ENCODE results near the gene RIPK4. TPM values are rescaled to one million over a fixed set of nuclear protein-coding genes. Genes with fewer than 3 reads are reported as not detected.

The RIPK4 gene
- total RNA-seq, 1 experiment from 2014 or later: not detected

- in situ Hi-C loops (cut with HindIII; ENCODE audit: low sequenced_read_pairs): no loop called here
- DNase-seq (ENCODE audit: low spot score): no peak
Measured at GRCh38 chr21:41772351-41773080, 5.7 kb upstream of the RIPK4 start.

- in situ Hi-C loops (cut with HindIII; ENCODE audit: low sequenced_read_pairs): no loop called here
- no peak for DNase-seq (ENCODE audit: low spot score)
Measured at GRCh38 chr21:41771625-41771945, 4.7 kb upstream of the RIPK4 start.

- no peak for DNase-seq (ENCODE audit: low spot score)
Measured at GRCh38 chr21:41770901-41771624, 4.2 kb upstream of the RIPK4 start.

GRCh38 chr21:41769933-41770332 lies 3.1 kb upstream of the RIPK4 start:
- DNase-seq (ENCODE audit: low spot score): no peak
- in situ Hi-C loops (cut with HindIII; ENCODE audit: low sequenced_read_pairs): no loop called here

More at GRCh38 chr21:41770901-41771624, 4.2 kb upstream of the RIPK4 start:
- in situ Hi-C loops (cut with HindIII; ENCODE audit: low sequenced_read_pairs): no loop called here

GRCh38 chr21:41769521-41769920 lies 2.7 kb upstream of the RIPK4 start:
- DNase-seq (ENCODE audit: low spot score): no peak
- in situ Hi-C loops (cut with HindIII; ENCODE audit: low sequenced_read_pairs): no loop called here

GRCh38 chr21:41769111-41769510 lies 2.3 kb upstream of the RIPK4 start:
- DNase-seq (ENCODE audit: low spot score): no peak
- in situ Hi-C loops (cut with HindIII; ENCODE audit: low sequenced_read_pairs): no loop called here

- in situ Hi-C loops (cut with HindIII; ENCODE audit: low sequenced_read_pairs): no loop called here
Measured at GRCh38 chr21:41768437-41769042, 1.7 kb upstream of the RIPK4 start.

GRCh38 chr21:41767606-41768436 lies 969 bp upstream of the RIPK4 start:
- in situ Hi-C loops (cut with HindIII; ENCODE audit: low sequenced_read_pairs): no loop called here

More at GRCh38 chr21:41768437-41769042, 1.7 kb upstream of the RIPK4 start:
- no peak for DNase-seq (ENCODE audit: low spot score)

GRCh38 chr21:41765973-41766882 lies 624 bp downstream of the RIPK4 start:
- DNase-seq (ENCODE audit: low spot score): no peak
- in situ Hi-C loops (cut with HindIII; ENCODE audit: low sequenced_read_pairs): no loop called here

More at GRCh38 chr21:41767606-41768436, 969 bp upstream of the RIPK4 start:
- DNase-seq (ENCODE audit: low spot score): no peak

- no peak for DNase-seq (ENCODE audit: low spot score)
- in situ Hi-C loops (cut with HindIII; ENCODE audit: low sequenced_read_pairs): no loop called here
Measured at GRCh38 chr21:41765420-41765821, 1.4 kb downstream of the RIPK4 start.

GRCh38 chr21:41764558-41765419 lies 2.1 kb downstream of the RIPK4 start:
- in situ Hi-C loops (cut with HindIII; ENCODE audit: low sequenced_read_pairs): no loop called here
- no peak for DNase-seq (ENCODE audit: low spot score)

- no peak for DNase-seq (ENCODE audit: low spot score)
- in situ Hi-C loops (cut with HindIII; ENCODE audit: low sequenced_read_pairs): no loop called here
Measured at GRCh38 chr21:41763996-41764395, 2.9 kb downstream of the RIPK4 start.

- in situ Hi-C loops (cut with HindIII; ENCODE audit: low sequenced_read_pairs): no loop called here
Measured at GRCh38 chr21:41763398-41763931, 3.4 kb downstream of the RIPK4 start.

GRCh38 chr21:41762753-41763152 lies 4.1 kb downstream of the RIPK4 start:
- in situ Hi-C loops (cut with HindIII; ENCODE audit: low sequenced_read_pairs): no loop called here
- no peak for DNase-seq (ENCODE audit: low spot score)

More at GRCh38 chr21:41763398-41763931, 3.4 kb downstream of the RIPK4 start:
- DNase-seq (ENCODE audit: low spot score): no peak

GRCh38 chr21:41761934-41762635 lies 4.8 kb downstream of the RIPK4 start:
- no peak for DNase-seq (ENCODE audit: low spot score)
- in situ Hi-C loops (cut with HindIII; ENCODE audit: low sequenced_read_pairs): no loop called here

GRCh38 chr21:41761211-41761933 lies 5.5 kb downstream of the RIPK4 start:
- DNase-seq (ENCODE audit: low spot score): no peak
- in situ Hi-C loops (cut with HindIII; ENCODE audit: low sequenced_read_pairs): no loop called here
